Epithelial cell of proximal tubule (primary cell): ENCODE results near the gene PRSS57. TPM values are rescaled to one million over a fixed set of nuclear protein-coding genes. Genes with fewer than 3 reads are reported as not detected.

ENCODE experiments used
- DNase-seq: peaks from one replicate; pipeline ENCODE4 v3.0.0-alpha.2; 2011; ENCODE audit warnings: low read depth
- H3K4me3 ChIP-seq: 2 replicates; pipeline ENCODE4 v1.5.1; 2011; ENCODE audit warnings: low read depth, mild to moderate bottlenecking, low read length
- CTCF ChIP-seq: conservative IDR thresholded peaks from 2 replicates; pipeline ENCODE4 v1.5.1; 2012; ENCODE audit warnings: low read depth, mild to moderate bottlenecking, low read length
- total RNA-seq: library from RNA; depleted of rRNA; stranded (reverse); fragments of >200 nt; gene quantifications from 2 replicates; pipeline ENCODE4 v1.2.3, GENCODE V29; 2015

PRSS57 gene
- total RNA-seq, 1 donor from 2014 or later = not detected

- no peak overlapping the region for H3K4me3 ChIP-seq
- DNase-seq = no peak
- TF ChIP-seq CTCF = no peak
Measured at GRCh38 chr19:642767-643727, 52.2 kb downstream of the PRSS57 start.

GRCh38 chr19:641702-642101, 53.5 kb downstream of the PRSS57 start:
- no peak for DNase-seq
- no peak overlapping the region for H3K4me3 ChIP-seq
- TF ChIP-seq CTCF = no peak

- H3K4me3 ChIP-seq = no peak overlapping the region
- no peak for DNase-seq
- no peak for TF ChIP-seq CTCF
Measured at GRCh38 chr19:640606-641189, 54.6 kb downstream of the PRSS57 start.

GRCh38 chr19:640161-640558, 55.1 kb downstream of the PRSS57 start:
- no peak for DNase-seq
- no peak for TF ChIP-seq CTCF

GRCh38 chr19:639253-640160, 55.7 kb downstream of the PRSS57 start, which contains the start of gene FGF22:
Gene FGF22 (plus strand): TSS chr19:639879. CDS start chr19:639926, 47 bp downstream.
- DNase-seq = no peak
- peak within 1 kb of the TSS; percentile 52 for H3K4me3 ChIP-seq
- TF ChIP-seq CTCF = no peak

More at GRCh38 chr19:640161-640558, 55.1 kb downstream of the PRSS57 start:
- H3K4me3 ChIP-seq = peak overlapping the region; percentile 35

GRCh38 chr19:638906-639252, 56.4 kb downstream of the PRSS57 start:
- H3K4me3 ChIP-seq = peak overlapping the region; percentile 52
- no peak for TF ChIP-seq CTCF
- DNase-seq = no peak

Other genes starting within 250 kb of the PRSS57 start
- 0.07 and 2.1 TPM in 2 replicates for gene SHC2, start 234.4 kb downstream of the PRSS57 start, total RNA-seq
- gene MADCAM1, start 199.0 kb downstream of the PRSS57 start, total RNA-seq = 0.17 TPM in 1 of 2 replicates, not detected in the other
- 56.4 and 78.1 TPM in 2 replicates for gene TPGS1, start 188.0 kb downstream of the PRSS57 start, total RNA-seq
- gene CDC34, start 163.7 kb downstream of the PRSS57 start, total RNA-seq = 142 and 265 TPM in 2 replicates
- gene GZMM, start 151.4 kb downstream of the PRSS57 start, total RNA-seq = not detected in 2 replicates
- 705 and 835 TPM in 2 replicates for gene BSG, start 122.9 kb downstream of the PRSS57 start, total RNA-seq
- gene HCN2, start 105.6 kb downstream of the PRSS57 start, total RNA-seq = 0.22 TPM in 1 of 2 replicates, not detected in the other
- 37.9 and 60.0 TPM in 2 replicates for gene POLRMT, start 61.9 kb downstream of the PRSS57 start, total RNA-seq
- gene FGF22, start 55.6 kb downstream of the PRSS57 start, total RNA-seq = 0.29 TPM in 1 of 2 replicates, not detected in the other
- 102 and 161 TPM in 2 replicates for gene RNF126, start 32.2 kb downstream of the PRSS57 start, total RNA-seq
- gene FSTL3, start 19.1 kb downstream of the PRSS57 start, total RNA-seq = 199 and 483 TPM in 2 replicates
- gene PALM, start 13.5 kb upstream of the PRSS57 start, total RNA-seq = 3.2 and 17.1 TPM in 2 replicates
- gene MISP, start 55.7 kb upstream of the PRSS57 start, total RNA-seq = 25.2 and 41.5 TPM in 2 replicates
- 186 and 453 TPM in 2 replicates for gene PTBP1, start 102.0 kb upstream of the PRSS57 start, total RNA-seq
- gene PLPPR3, start 126.5 kb upstream of the PRSS57 start, total RNA-seq = 0.07 and 0.75 TPM in 2 replicates
- not detected in 2 replicates for gene AZU1, start 132.4 kb upstream of the PRSS57 start, total RNA-seq
- gene PRTN3, start 145.5 kb upstream of the PRSS57 start, total RNA-seq = not detected in 2 replicates
- not detected in 2 replicates for gene ELANE, start 156.9 kb upstream of the PRSS57 start, total RNA-seq
- 3.2 and 5.2 TPM in 2 replicates for gene CFD, start 164.2 kb upstream of the PRSS57 start, total RNA-seq
- 53.5 and 57.4 TPM in 2 replicates for gene MED16, start 197.7 kb upstream of the PRSS57 start, total RNA-seq
- gene RNU6-9, start 198.0 kb upstream of the PRSS57 start, total RNA-seq = not detected in 2 replicates
- gene R3HDM4, start 217.8 kb upstream of the PRSS57 start, total RNA-seq = 49.8 and 60.0 TPM in 2 replicates
- gene KISS1R, start 221.9 kb upstream of the PRSS57 start, total RNA-seq = 0.72 and 0.92 TPM in 2 replicates
- 26.6 and 37.0 TPM in 2 replicates for gene ARID3A, start 230.6 kb upstream of the PRSS57 start, total RNA-seq